Lung (tissue), 16 donors: Measurements from ENCODE around the gene PPP2R5B. TPM values are rescaled to one million over a fixed set of nuclear protein-coding genes. Genes with fewer than 3 reads are reported as not detected.

Experiments
- ATAC-seq: fragments of 200-7000 bp; cut with Tn5 transposase; one replicate; pipeline ENCODE4 v1.9.1; 2020; ENCODE audit warnings: moderate number of reproducible peaks; ENCODE audit not compliant: insufficient read depth, low FRiP score
- DNase-seq, 3 donors: peaks; one replicate each; pipeline ENCODE4 v3.0.0-alpha.2; 2013 to 2017
- H3K27ac ChIP-seq, 2 donors: one replicate each; pipeline ENCODE4 v1.5.1; 2013; ENCODE audit warnings: mild to moderate bottlenecking in 2 of 2, moderate library complexity in 2 of 2, control low read depth in 1 of 2, inconsistent platforms in 1 of 2, low read depth in 1 of 2, low read length in 1 of 2
- H3K27me3 ChIP-seq, 3 donors: one replicate each; pipeline ENCODE4 v1.5.1; 2013; ENCODE audit warnings: low read length in 2 of 3; ENCODE audit not compliant: control insufficient read depth in 3 of 3, insufficient read depth in 3 of 3
- H3K36me3 ChIP-seq, 4 donors: one replicate each; pipeline ENCODE4 v1.5.1; 2013; ENCODE audit warnings: low read length in 4 of 4, mild to moderate bottlenecking in 1 of 4, moderate library complexity in 1 of 4; ENCODE audit not compliant: control insufficient read depth in 4 of 4, insufficient read depth in 4 of 4
- H3K4me1 ChIP-seq, 5 donors: one replicate each; pipeline ENCODE4 v1.5.1; 2013; ENCODE audit warnings: low read length in 5 of 5, mild to moderate bottlenecking in 2 of 5, moderate library complexity in 1 of 5; ENCODE audit not compliant: control insufficient read depth in 5 of 5, insufficient read depth in 5 of 5
- H3K4me3 ChIP-seq: one replicate; pipeline ENCODE4 v1.5.1; 2013; ENCODE audit warnings: mild to moderate bottlenecking, control low read depth, moderate library complexity
- H3K9ac ChIP-seq, 2 donors: one replicate each; pipeline ENCODE4 v1.5.1; 2013; ENCODE audit warnings: low read length in 2 of 2, control low read depth in 1 of 2; ENCODE audit not compliant: insufficient read depth in 1 of 2
- H3K9me3 ChIP-seq, 4 donors: one replicate each; pipeline ENCODE4 v1.5.1; 2013; ENCODE audit warnings: low read length in 3 of 4, mild to moderate bottlenecking in 1 of 4, moderate library complexity in 1 of 4; ENCODE audit not compliant: control insufficient read depth in 4 of 4, insufficient read depth in 3 of 4
- WGBS, 2 donors: extraction: QIAGEN DNeasy Blood & Tissue Kit; methylation state at CpG; one replicate each; pipeline ENCODE4 v1.1.7; 2013; 5-methylcytosine and 5-hydroxymethylcytosine counted together
- long read RNA-seq, 5 donors: transcript quantifications; one replicate each; lab custom pipeline, GENCODE V29; 2026
- polyA plus RNA-seq, 2 donors: library from polyadenylated mRNA; stranded (reverse); fragments of 200-250 nt; gene quantifications; one replicate each; pipeline ENCODE4 v1.2.1, GENCODE V29; 2013
- total RNA-seq, 2 donors: library from RNA; depleted of rRNA in 1 of 2; stranded (reverse); fragments of >200 nt in 1 of 2; gene quantifications; one replicate each; pipeline ENCODE4 v1.2.1, GENCODE V29; 2014 to 2021
- TF ChIP-seq, protein P1 (sequence below): IDR thresholded peaks from 2 replicates; pipeline ENCODE4 v1.5.1; 2012; ENCODE audit warnings: mild to moderate bottlenecking; ENCODE audit errors: control extremely low read depth, extremely low read depth
- donor health status: control.
- donor health status: control.
- donor health status: Bipolar disorder and iron deficiency.
- donor health status: healthy.
- donor health status: DM: yes; HTN: yes; CAD: no.

Gene PPP2R5B
- total RNA-seq (10 to 100 TPM in 1 of 2 donors, 1 to 10 TPM in 1; 9.8 to 27.8 TPM), polyA plus RNA-seq (10 to 100 TPM; 14.4 to 20.2 TPM)
- long read RNA-seq, donor 1, partial matches to known transcripts, result 0 of 1 reads
- long read RNA-seq, donor 1, other reads (novel, unspliced or antisense), result 0 of 1 reads
- long read RNA-seq, donor 2, partial matches to known transcripts, result 0 of 1 reads
- long read RNA-seq, donor 2, other reads (novel, unspliced or antisense), result 0 of 1 reads
- long read RNA-seq, donor 3, result 0 reads
- long read RNA-seq, donor 4, result 0 reads
- long read RNA-seq, donor 5, partial matches to known transcripts, result 0 of 4 reads
- long read RNA-seq, donor 5, other reads (novel, unspliced or antisense), result 0 of 4 reads

GRCh38 chr11:64923944-64924909, at the start of gene PPP2R5B:
Gene PPP2R5B (plus strand): TSS chr11:64924689. CDS start chr11:64925735, 1,046 bp downstream.
- peak; percentile 90 to 95 (median 94) for DNase-seq
- ATAC-seq, result peak; percentile 97
- H3K9me3 ChIP-seq, result no peaks in the 10 kb centered on the region
- H3K27me3 ChIP-seq, result no peaks in the 10 kb centered on the region
- H3K36me3 ChIP-seq, result peaks cover 0 to 11% (median 5%) of the 10 kb centered on the region in 4 donors
- TF ChIP-seq, protein P1, sequence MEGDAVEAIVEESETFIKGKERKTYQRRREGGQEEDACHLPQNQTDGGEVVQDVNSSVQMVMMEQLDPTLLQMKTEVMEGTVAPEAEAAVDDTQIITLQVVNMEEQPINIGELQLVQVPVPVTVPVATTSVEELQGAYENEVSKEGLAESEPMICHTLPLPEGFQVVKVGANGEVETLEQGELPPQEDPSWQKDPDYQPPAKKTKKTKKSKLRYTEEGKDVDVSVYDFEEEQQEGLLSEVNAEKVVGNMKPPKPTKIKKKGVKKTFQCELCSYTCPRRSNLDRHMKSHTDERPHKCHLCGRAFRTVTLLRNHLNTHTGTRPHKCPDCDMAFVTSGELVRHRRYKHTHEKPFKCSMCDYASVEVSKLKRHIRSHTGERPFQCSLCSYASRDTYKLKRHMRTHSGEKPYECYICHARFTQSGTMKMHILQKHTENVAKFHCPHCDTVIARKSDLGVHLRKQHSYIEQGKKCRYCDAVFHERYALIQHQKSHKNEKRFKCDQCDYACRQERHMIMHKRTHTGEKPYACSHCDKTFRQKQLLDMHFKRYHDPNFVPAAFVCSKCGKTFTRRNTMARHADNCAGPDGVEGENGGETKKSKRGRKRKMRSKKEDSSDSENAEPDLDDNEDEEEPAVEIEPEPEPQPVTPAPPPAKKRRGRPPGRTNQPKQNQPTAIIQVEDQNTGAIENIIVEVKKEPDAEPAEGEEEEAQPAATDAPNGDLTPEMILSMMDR, result peak; percentile 60
- peak within 1 kb of the TSS; percentile 63 to 93 for H3K9ac ChIP-seq
- H3K27ac ChIP-seq, result peak within 1 kb of the TSS; percentile 93 to 97
- peak within 1 kb of the TSS; percentile 88 for H3K4me3 ChIP-seq
- 1% methylated on average over 46 to 47 of the region's 47 CpGs for whole genome bisulfite sequencing, 2 donors
- peaks cover 0 to 17% (median 4%) of the 10 kb centered on the region in 5 donors for H3K4me1 ChIP-seq

- Histone ChIP-seq H3K27me3 (no peaks in the 10 kb centered on the region), H3K36me3 (peaks cover 4 to 28% (median 21%) of the 10 kb centered on the region in 4 donors), H3K4me3 (no peak overlapping the region), H3K4me1 (peaks cover 12 to 48% (median 26%) of the 10 kb centered on the region in 5 donors), H3K9ac (peak overlapping the region in 1 of 2 donors; percentile 38), H3K27ac (peak overlapping the region in 1 of 2 donors; percentile 90), H3K9me3 (peaks cover 0 to 3% (median 0%) of the 10 kb centered on the region in 4 donors)
- DNase-seq, result no peak
- TF ChIP-seq, protein P1, result no peak
- 59 to 62% methylated on average over 17 of the region's 17 CpGs for WGBS, 2 donors
- ATAC-seq, result no peak
These were observed 48.9 kb upstream of the PPP2R5B start for GRCh38 chr11:64875369-64876228.

DNA sequence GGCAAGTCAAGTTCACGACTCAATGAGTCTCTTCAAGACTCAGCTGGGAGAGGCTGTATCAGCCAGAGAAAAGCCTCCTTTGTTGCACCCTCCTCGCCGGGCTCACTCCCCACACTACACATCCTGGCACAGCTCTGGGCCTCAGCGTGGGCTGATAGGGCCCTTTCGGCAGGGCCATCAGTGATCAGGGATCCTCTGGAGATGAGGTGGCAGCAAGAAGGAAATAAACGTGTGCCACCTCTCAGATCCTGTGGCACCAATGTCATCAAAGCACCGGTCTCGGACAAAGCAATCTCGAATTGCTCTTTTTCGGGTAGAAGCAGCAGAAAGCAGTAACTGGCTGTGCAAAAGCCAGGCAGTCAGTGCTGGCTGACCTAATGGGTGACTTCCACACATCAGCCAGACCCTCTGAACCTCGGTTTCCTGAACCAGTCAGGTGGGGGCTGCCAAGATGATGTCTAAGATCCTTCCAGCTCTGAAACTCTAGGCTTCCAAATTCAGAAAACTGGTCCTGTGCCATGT, 48.2 kb upstream of the PPP2R5B start:
- Histone ChIP-seq H3K9me3 (peaks cover 0 to 3% (median 0%) of the 10 kb centered on the region in 4 donors), H3K27ac (peak overlapping the region; percentile 69 to 90), H3K4me3 (peak overlapping the region; percentile 93), H3K36me3 (peaks cover 4 to 28% (median 17%) of the 10 kb centered on the region in 4 donors), H3K9ac (peak overlapping the region in 1 of 2 donors; percentile 38), H3K4me1 (peaks cover 6 to 42% (median 19%) of the 10 kb centered on the region in 5 donors), H3K27me3 (no peaks in the 10 kb centered on the region)
- ATAC-seq, result no peak
- no peak for DNase-seq
- TF ChIP-seq, protein P1, result no peak
- 41 to 43% methylated on average over 11 of the region's 11 CpGs for WGBS, 2 donors
